HUES48 (cell line): ENCODE results near the gene ZC3HAV1.
A peak's percentile ranks its signal among the peaks of the same experiment; 100 is the strongest.
"Not testable (repeated sequence)": the region's sequence is repeated elsewhere in the genome, so short reads cannot be mapped to it uniquely, and the experiment has no call there.

Experiments used
- H3K27ac ChIP-seq: one replicate; pipeline ENCODE4 v1.7.0; 2013; ENCODE audit warnings: low read depth, low read length, inconsistent platforms
- H3K27me3 ChIP-seq: 2 replicates; pipeline ENCODE4 v1.6.1; 2013; ENCODE audit warnings: mild to moderate bottlenecking, low read length; ENCODE audit not compliant: control insufficient read depth, insufficient read depth
- H3K36me3 ChIP-seq: 2 replicates; pipeline ENCODE4 v1.6.1; 2013; ENCODE audit warnings: low read length; ENCODE audit not compliant: control insufficient read depth, insufficient read depth
- H3K4me1 ChIP-seq: 2 replicates; pipeline ENCODE4 v1.6.1; 2013; ENCODE audit warnings: mild to moderate bottlenecking, low read length; ENCODE audit not compliant: control insufficient read depth, insufficient read depth
- H3K4me3 ChIP-seq: 2 replicates; pipeline ENCODE4 v1.5.1; 2013; ENCODE audit warnings: mild to moderate bottlenecking, low read depth, low read length
- H3K9ac ChIP-seq: 2 replicates; pipeline ENCODE4 v1.6.1; 2013; ENCODE audit warnings: mild to moderate bottlenecking, low read depth, low read length, moderate library complexity
- H3K9me3 ChIP-seq: 2 replicates; pipeline ENCODE4 v1.6.1; 2013; ENCODE audit warnings: low read length; ENCODE audit not compliant: control insufficient read depth, insufficient read depth

ZC3HAV1 gene

DNA sequence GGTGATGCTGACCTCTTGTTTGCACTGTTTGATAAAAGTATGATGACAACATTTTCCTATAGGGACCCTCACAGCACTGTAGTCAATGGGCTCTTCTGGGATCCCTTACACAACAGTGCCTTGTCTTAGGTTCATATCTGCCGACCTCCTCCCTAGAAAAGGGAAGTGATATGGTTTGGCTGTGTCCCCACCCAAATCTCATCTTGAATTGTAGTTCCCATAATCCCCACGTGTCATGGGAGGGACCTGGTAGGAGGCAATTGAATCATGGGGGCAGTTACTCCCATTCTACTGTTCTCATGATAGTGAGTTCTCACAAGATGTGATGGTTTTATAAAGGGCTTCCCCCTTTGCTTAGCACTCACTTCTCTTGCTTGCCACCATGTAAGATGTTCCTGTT lies 23.1 kb downstream of the ZC3HAV1 start:
- Histone ChIP-seq H3K27me3 (no peaks in the 10 kb centered on the region), H3K4me3 (no peak overlapping the region), H3K9me3 (no peaks in the 10 kb centered on the region), H3K27ac (no peak overlapping the region), H3K4me1 (no peaks in the 10 kb centered on the region), H3K36me3 (peaks cover 63% of the 10 kb centered on the region), H3K9ac (no peak overlapping the region)

GRCh38 chr7:139084709-139085108 lies 24.8 kb downstream of the ZC3HAV1 start:
- Histone ChIP-seq H3K9me3 (no peaks in the 10 kb centered on the region), H3K4me3 (no peak overlapping the region), H3K27me3 (no peaks in the 10 kb centered on the region), H3K9ac (no peak overlapping the region), H3K27ac (no peak overlapping the region), H3K4me1 (no peaks in the 10 kb centered on the region), H3K36me3 (peaks cover 81% of the 10 kb centered on the region)

DNA sequence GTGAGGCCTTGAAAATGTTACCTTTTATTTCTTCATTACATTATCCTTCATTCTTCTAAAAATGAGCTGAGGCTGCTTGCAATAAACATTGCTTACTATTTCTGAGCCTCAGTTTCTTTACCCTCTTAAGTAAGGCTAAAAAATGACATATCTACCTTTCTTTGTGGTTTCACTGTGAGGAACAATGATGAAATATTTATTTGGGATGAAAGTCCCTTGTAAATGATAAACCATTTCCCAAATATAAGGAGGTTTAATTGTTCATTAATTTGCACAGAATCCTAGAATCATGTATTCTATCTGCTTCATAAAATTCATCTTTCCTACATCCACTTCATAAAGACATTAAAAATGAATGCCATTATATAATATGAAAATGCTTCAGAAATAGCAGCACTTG lies 27.9 kb downstream of the ZC3HAV1 start:
- Histone ChIP-seq H3K36me3 (peaks cover 79% of the 10 kb centered on the region), H3K27me3 (no peaks in the 10 kb centered on the region), H3K27ac (no peak overlapping the region), H3K9ac (no peak overlapping the region), H3K9me3 (no peaks in the 10 kb centered on the region), H3K4me1 (no peaks in the 10 kb centered on the region), H3K4me3 (no peak overlapping the region)

DNA sequence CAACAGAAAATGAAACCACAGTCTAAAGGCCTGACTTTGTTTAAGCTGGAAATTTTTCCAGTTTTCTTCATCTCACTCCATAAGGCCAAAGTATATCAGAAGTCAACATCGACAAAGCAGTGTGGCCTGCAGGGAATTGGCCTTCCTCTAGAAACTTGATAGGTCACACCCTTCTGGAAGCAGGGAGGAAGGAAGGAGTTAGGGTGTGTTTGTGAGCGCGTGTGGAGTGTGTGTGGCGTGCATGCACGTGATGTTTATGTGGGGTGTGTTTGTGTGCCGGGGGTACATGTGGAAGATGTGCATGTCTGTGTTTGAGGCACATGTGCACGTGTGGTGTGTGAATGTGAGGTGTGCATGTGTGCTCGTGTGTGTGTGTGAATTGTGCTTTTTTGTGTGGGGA lies 28.6 kb downstream of the ZC3HAV1 start:
- Histone ChIP-seq H3K4me3 (no peak overlapping the region), H3K4me1 (no peaks in the 10 kb centered on the region), H3K9me3 (no peaks in the 10 kb centered on the region), H3K27me3 (no peaks in the 10 kb centered on the region), H3K9ac (no peak overlapping the region), H3K36me3 (peaks cover 82% of the 10 kb centered on the region), H3K27ac (no peak overlapping the region)

- H3K27ac ChIP-seq = no peak overlapping the region
- no peaks in the 10 kb centered on the region for H3K9me3 ChIP-seq
- peaks cover 78% of the 10 kb centered on the region for H3K36me3 ChIP-seq
- H3K4me1 ChIP-seq = 0 out of 2 replicates have a peak, but pooled peaks cover 1% of the 10 kb centered on the region
- no peak overlapping the region for H3K4me3 ChIP-seq
- no peak overlapping the region for H3K9ac ChIP-seq
- no peaks in the 10 kb centered on the region for H3K27me3 ChIP-seq
These were observed 29.7 kb downstream of the ZC3HAV1 start for GRCh38 chr7:139079861-139080260.

- no peak overlapping the region for H3K9ac ChIP-seq
- H3K4me3 ChIP-seq = no peak overlapping the region
- H3K36me3 ChIP-seq = peaks cover 73% of the 10 kb centered on the region
- no peaks in the 10 kb centered on the region for H3K27me3 ChIP-seq
- H3K27ac ChIP-seq = no peak overlapping the region
- H3K9me3 ChIP-seq = no peaks in the 10 kb centered on the region
- H3K4me1 ChIP-seq = 0 out of 2 replicates have a peak, but pooled peaks cover 2% of the 10 kb centered on the region
These were observed 30.6 kb downstream of the ZC3HAV1 start for GRCh38 chr7:139078911-139079310.

GRCh38 chr7:139078399-139078798 lies 31.1 kb downstream of the ZC3HAV1 start:
- 0 out of 2 replicates have a peak, but pooled peaks cover 2% of the 10 kb centered on the region for H3K4me1 ChIP-seq
- H3K36me3 ChIP-seq = peaks cover 75% of the 10 kb centered on the region
- no peak overlapping the region for H3K9ac ChIP-seq
- no peak overlapping the region for H3K4me3 ChIP-seq
- H3K27ac ChIP-seq = no peak overlapping the region
- no peaks in the 10 kb centered on the region for H3K27me3 ChIP-seq
- no peaks in the 10 kb centered on the region for H3K9me3 ChIP-seq

- not testable (repeated sequence) for H3K4me1 ChIP-seq, H3K27me3 ChIP-seq, H3K27ac ChIP-seq, H3K9me3 ChIP-seq, H3K9ac ChIP-seq, H3K4me3 ChIP-seq
- H3K36me3 ChIP-seq = peaks cover 73% of the 10 kb centered on the region
These were observed 31.8 kb downstream of the ZC3HAV1 start for GRCh38 chr7:139077706-139078105.

- peaks cover 75% of the 10 kb centered on the region for H3K36me3 ChIP-seq
- H3K4me1 ChIP-seq = 0 out of 2 replicates have a peak, but pooled peaks cover 2% of the 10 kb centered on the region
These were observed 33.4 kb downstream of the ZC3HAV1 start for GRCh38 chr7:139075871-139076686.

GRCh38 chr7:139075031-139075652 lies 34.4 kb downstream of the ZC3HAV1 start:
- H3K9me3 ChIP-seq = no peaks in the 10 kb centered on the region
- H3K4me1 ChIP-seq = 0 out of 2 replicates have a peak, but pooled peaks cover 2% of the 10 kb centered on the region
- H3K9ac ChIP-seq = no peak overlapping the region
- peak overlapping the region; percentile 1 for H3K27ac ChIP-seq
- H3K36me3 ChIP-seq = peaks cover 66% of the 10 kb centered on the region
- H3K4me3 ChIP-seq = no peak overlapping the region
- no peaks in the 10 kb centered on the region for H3K27me3 ChIP-seq

More at GRCh38 chr7:139075871-139076686, 33.4 kb downstream of the ZC3HAV1 start:
- Histone ChIP-seq H3K27me3 (no peaks in the 10 kb centered on the region), H3K9ac (no peak overlapping the region), H3K27ac (peak overlapping the region; percentile 39), H3K4me3 (no peak overlapping the region), H3K9me3 (no peaks in the 10 kb centered on the region)

DNA sequence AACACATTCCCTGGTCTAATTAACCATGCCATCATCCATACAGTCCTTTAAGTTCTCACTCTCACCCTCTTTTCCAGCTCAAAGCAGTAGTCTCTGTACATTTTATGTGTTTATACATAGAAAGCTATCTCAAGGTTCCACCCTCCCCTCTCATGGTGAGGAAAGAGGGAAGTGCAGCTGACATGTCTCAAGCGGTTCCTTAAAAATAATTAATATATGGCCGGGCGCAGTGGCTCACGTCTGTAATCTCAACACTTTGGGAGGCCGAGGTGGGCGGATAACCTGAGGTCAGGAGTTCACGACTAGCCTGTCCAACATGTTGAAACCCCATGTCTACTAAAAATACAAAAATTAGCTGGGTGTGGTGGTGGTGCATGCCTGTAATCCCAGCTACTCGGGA lies 36.7 kb downstream of the ZC3HAV1 start:
- H3K36me3 ChIP-seq = peaks cover 63% of the 10 kb centered on the region
- H3K9ac ChIP-seq = no peak overlapping the region

More for the DNA sequence above, 36.7 kb downstream of the ZC3HAV1 start:
- Histone ChIP-seq H3K4me1 (0 out of 2 replicates have a peak, but pooled peaks cover 2% of the 10 kb centered on the region), H3K27ac (no peak overlapping the region), H3K9me3 (no peaks in the 10 kb centered on the region), H3K27me3 (no peaks in the 10 kb centered on the region), H3K4me3 (no peak overlapping the region)
